ENCODE results near the gene SNHG17.
"Not testable (repeated sequence)": the region's sequence is repeated elsewhere in the genome, so short reads cannot be mapped to it uniquely, and the experiment has no call there.

The SNHG17 gene

GRCh38 chr20:38434770-38435554 lies at the start of gene SNHG17:
Gene SNHG17, minus strand, starts transcription at chr20:38435328.
- DNase-seq = peak; percentile 84

GRCh38 chr20:38479596-38479995 lies 44.5 kb upstream of the SNHG17 start:
- DNase-seq = no peak

- DNase-seq = no peak
Observed at GRCh38 chr20:38477747-38478146, 42.6 kb upstream of the SNHG17 start.

- no peak for DNase-seq
Observed at GRCh38 chr20:38473367-38473795, 38.3 kb upstream of the SNHG17 start.

GRCh38 chr20:38472513-38473366 lies 37.6 kb upstream of the SNHG17 start, which contains the start of gene RALGAPB:
Gene RALGAPB, plus strand, starts transcription at chr20:38472843. Its CDS starts 15,590 bp downstream, at chr20:38488433.
- peak; percentile 95 for DNase-seq

- DNase-seq = no peak
Observed at GRCh38 chr20:38471987-38472512, 36.9 kb upstream of the SNHG17 start.

GRCh38 chr20:38471245-38471644 lies 36.1 kb upstream of the SNHG17 start:
- DNase-seq = no peak

- no peak for DNase-seq
Observed at GRCh38 chr20:38466983-38467382, 31.9 kb upstream of the SNHG17 start.

- DNase-seq = no peak
Observed at GRCh38 chr20:38466171-38466570, 31.0 kb upstream of the SNHG17 start.

GRCh38 chr20:38461569-38461968 lies 26.4 kb upstream of the SNHG17 start:
- not testable (repeated sequence) for DNase-seq

GRCh38 chr20:38461167-38461566 lies 26.0 kb upstream of the SNHG17 start:
- DNase-seq = not testable (repeated sequence)

- DNase-seq = not testable (repeated sequence)
Observed at GRCh38 chr20:38460631-38461030, 25.5 kb upstream of the SNHG17 start.

GRCh38 chr20:38460040-38460623 lies 25.0 kb upstream of the SNHG17 start:
- DNase-seq = no peak

- DNase-seq = no peak
Observed at GRCh38 chr20:38458314-38458713, 23.2 kb upstream of the SNHG17 start.

- DNase-seq = no peak
Observed at GRCh38 chr20:38454556-38455473, 19.7 kb upstream of the SNHG17 start.

GRCh38 chr20:38453941-38454340 lies 18.8 kb upstream of the SNHG17 start:
- DNase-seq = no peak

GRCh38 chr20:38452880-38453624 lies 17.9 kb upstream of the SNHG17 start:
- no peak for DNase-seq

GRCh38 chr20:38450412-38450975 lies 15.4 kb upstream of the SNHG17 start:
- no peak for DNase-seq

- DNase-seq = no peak
Observed at GRCh38 chr20:38449046-38449445, 13.9 kb upstream of the SNHG17 start.

GRCh38 chr20:38447931-38448675 lies 13.0 kb upstream of the SNHG17 start:
- no peak for DNase-seq

All from activated T-cell treated with anti-CD3 and anti-CD28 coated beads for 4 hours (primary cell).